GM12874 (cell line): ENCODE data around the gene ATP8A1.

Source experiments
- TF ChIP-seq, protein P1 (sequence below): IDR thresholded peaks from 2 replicates; pipeline ENCODE4 v1.5.1; 2011; ENCODE audit warnings: low read depth, mild to moderate bottlenecking, control low read depth, low read length, moderate library complexity; ENCODE audit not compliant: insufficient read depth

The ATP8A1 gene

GRCh38 chr4:42640613-42641012, 16.3 kb downstream of the ATP8A1 start:
- TF ChIP-seq, protein P1, sequence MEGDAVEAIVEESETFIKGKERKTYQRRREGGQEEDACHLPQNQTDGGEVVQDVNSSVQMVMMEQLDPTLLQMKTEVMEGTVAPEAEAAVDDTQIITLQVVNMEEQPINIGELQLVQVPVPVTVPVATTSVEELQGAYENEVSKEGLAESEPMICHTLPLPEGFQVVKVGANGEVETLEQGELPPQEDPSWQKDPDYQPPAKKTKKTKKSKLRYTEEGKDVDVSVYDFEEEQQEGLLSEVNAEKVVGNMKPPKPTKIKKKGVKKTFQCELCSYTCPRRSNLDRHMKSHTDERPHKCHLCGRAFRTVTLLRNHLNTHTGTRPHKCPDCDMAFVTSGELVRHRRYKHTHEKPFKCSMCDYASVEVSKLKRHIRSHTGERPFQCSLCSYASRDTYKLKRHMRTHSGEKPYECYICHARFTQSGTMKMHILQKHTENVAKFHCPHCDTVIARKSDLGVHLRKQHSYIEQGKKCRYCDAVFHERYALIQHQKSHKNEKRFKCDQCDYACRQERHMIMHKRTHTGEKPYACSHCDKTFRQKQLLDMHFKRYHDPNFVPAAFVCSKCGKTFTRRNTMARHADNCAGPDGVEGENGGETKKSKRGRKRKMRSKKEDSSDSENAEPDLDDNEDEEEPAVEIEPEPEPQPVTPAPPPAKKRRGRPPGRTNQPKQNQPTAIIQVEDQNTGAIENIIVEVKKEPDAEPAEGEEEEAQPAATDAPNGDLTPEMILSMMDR = no peak

DNA sequence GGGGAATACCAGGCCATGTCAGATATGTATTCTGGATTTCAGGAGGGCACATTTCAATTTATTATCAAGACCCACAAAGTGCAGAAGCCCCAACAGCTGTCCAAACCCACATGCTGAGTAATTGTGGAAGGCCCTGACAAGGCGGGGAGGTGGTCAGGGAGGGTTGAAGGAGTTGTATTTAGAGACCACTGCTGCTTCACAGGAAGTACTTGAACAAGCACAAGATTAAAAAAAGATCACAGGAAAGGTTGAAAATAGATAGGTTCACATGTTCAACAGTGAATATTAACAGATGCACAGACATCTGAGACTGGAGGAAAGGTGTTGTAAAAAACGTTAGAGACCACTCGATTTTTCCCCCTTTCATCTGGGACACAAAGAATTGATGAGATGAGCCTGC, 17.9 kb downstream of the ATP8A1 start:
- TF ChIP-seq, protein P1 = no peak

DNA sequence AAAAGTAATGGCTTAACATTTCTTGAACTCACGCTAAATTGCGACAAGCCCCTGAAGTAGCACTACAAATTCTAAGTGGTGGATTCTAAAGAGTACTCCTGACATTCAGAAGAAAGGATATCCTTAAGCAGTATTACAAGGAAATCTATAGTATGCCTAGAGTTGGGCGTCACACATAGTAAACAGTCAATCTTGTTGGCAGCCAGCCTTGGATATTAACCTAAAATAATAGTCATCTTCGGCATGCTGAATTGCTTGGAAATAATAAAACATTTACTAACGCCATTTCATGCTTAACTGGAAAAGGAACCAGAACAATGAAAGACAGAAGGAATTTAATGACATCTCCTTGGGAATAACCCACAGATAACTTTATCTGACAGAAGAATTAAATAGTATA, 18.6 kb downstream of the ATP8A1 start:
- TF ChIP-seq, protein P1 = no peak

- TF ChIP-seq, protein P1 = no peak
Observed at GRCh38 chr4:42637867-42638266, 19.0 kb downstream of the ATP8A1 start.

DNA sequence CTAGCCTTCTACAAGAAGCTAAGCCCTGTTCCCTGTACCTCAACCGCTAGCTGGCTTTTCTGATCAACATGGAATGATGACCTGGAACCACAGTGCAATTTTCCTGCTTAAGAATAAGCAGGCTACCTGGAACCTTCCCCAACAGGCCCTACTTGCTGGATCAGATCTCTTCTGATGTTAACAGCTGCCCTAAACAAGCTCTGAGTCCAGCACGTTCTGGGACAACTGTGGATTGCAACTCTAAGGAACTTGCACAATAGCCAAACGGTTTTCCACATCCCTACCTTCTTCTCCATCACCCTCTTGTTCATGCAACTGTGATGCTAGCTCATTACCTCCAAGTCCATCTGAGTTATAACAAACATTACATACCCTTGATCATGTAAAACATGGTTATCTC, 19.8 kb downstream of the ATP8A1 start:
- TF ChIP-seq, protein P1 = no peak

- TF ChIP-seq, protein P1 = no peak
Observed at GRCh38 chr4:42636645-42636949, 20.3 kb downstream of the ATP8A1 start.

- TF ChIP-seq, protein P1 = no peak
Observed at GRCh38 chr4:42633605-42634388, 23.1 kb downstream of the ATP8A1 start.
